Smooth muscle cell (in vitro differentiated cells): Measurements from ENCODE around the gene DNAAF9. TPM values are rescaled to one million over a fixed set of nuclear protein-coding genes. Genes with fewer than 3 reads are reported as not detected.

Experiments used
- DNase-seq: peaks from one replicate; lab custom pipeline; 2025; ENCODE audit not compliant: unreplicated experiment; lab: John Stamatoyannopoulos, UW
- H2AFZ ChIP-seq: fragments of 200-600 bp; sonication (generic); 2 replicates; pipeline ENCODE4 v1.6.0; 2016; ENCODE audit warnings: antibody characterized with exemption, low read depth, mild to moderate bottlenecking
- H3F3A ChIP-seq: fragments of 200-600 bp; sonication (generic); 2 replicates; pipeline ENCODE4 v1.6.0; 2017; ENCODE audit warnings: antibody characterized with exemption, low read depth
- H3K27ac ChIP-seq: fragments of 200-600 bp; sonication (generic); 2 replicates; pipeline ENCODE4 v1.5.1; 2016; ENCODE audit warnings: low read depth, mild to moderate bottlenecking
- H3K27me3 ChIP-seq: fragments of 200-600 bp; sonication (generic); 2 replicates; pipeline ENCODE4 v1.6.1; 2016; ENCODE audit warnings: low read depth, mild to moderate bottlenecking
- H3K36me3 ChIP-seq: fragments of 200-600 bp; sonication (generic); 2 replicates; pipeline ENCODE4 v1.5.1; 2016; ENCODE audit warnings: low read depth
- H3K4me1 ChIP-seq: fragments of 200-600 bp; sonication (generic); 2 replicates; pipeline ENCODE4 v1.5.1; 2016; ENCODE audit warnings: low read depth
- H3K4me2 ChIP-seq: fragments of 200-600 bp; sonication (generic); 2 replicates; pipeline ENCODE4 v1.6.0; 2016; ENCODE audit warnings: mild to moderate bottlenecking
- H3K4me3 ChIP-seq: fragments of 200-600 bp; sonication (generic); 2 replicates; pipeline ENCODE4 v1.5.1; 2016; ENCODE audit warnings: mild to moderate bottlenecking
- H3K79me2 ChIP-seq: fragments of 200-600 bp; sonication (generic); 2 replicates; pipeline ENCODE4 v1.6.0; 2016; ENCODE audit warnings: low read depth, mild to moderate bottlenecking
- H3K9ac ChIP-seq: fragments of 200-600 bp; sonication (generic); 2 replicates; pipeline ENCODE4 v1.6.0; 2016; ENCODE audit warnings: low read depth
- H3K9me3 ChIP-seq: fragments of 200-600 bp; sonication (generic); replicated peaks from 2 replicates; pipeline ENCODE4 v1.5.1; 2016; ENCODE audit warnings: low read depth
- H4K20me1 ChIP-seq: fragments of 200-600 bp; sonication (generic); 2 replicates; pipeline ENCODE4 v1.6.0; 2016; ENCODE audit warnings: low read depth
- CTCF ChIP-seq: fragments of 200-600 bp; sonication (generic); IDR thresholded peaks from 2 replicates; pipeline ENCODE4 v1.5.1; 2017; ENCODE audit warnings: borderline replicate concordance, mild to moderate bottlenecking, antibody characterized with exemption; ENCODE audit not compliant: insufficient read depth, poor library complexity, severe bottlenecking
- WGBS: methylation state at CpG from one replicate; pipeline ENCODE4 v1.1.7; 2016; ENCODE audit warnings: low lambda C conversion rate; 5-methylcytosine and 5-hydroxymethylcytosine counted together
- polyA plus RNA-seq: library from polyadenylated mRNA; unstranded; fragments of >200 nt; fragmentation: Nextera tagmentation; extraction: Ambion mirVana; gene quantifications from 2 replicates; pipeline ENCODE4 v1.2.1, GENCODE V29; 2016
- total RNA-seq: library from RNA; depleted of rRNA; stranded (reverse); fragments of >200 nt; gene quantifications from 2 replicates; pipeline ENCODE4 v1.2.3, GENCODE V29; 2014

The DNAAF9 gene
- total and polyA plus RNA-seq, 2 experiments from 2014 or later, result 8.8 to 17.1 TPM

DNA sequence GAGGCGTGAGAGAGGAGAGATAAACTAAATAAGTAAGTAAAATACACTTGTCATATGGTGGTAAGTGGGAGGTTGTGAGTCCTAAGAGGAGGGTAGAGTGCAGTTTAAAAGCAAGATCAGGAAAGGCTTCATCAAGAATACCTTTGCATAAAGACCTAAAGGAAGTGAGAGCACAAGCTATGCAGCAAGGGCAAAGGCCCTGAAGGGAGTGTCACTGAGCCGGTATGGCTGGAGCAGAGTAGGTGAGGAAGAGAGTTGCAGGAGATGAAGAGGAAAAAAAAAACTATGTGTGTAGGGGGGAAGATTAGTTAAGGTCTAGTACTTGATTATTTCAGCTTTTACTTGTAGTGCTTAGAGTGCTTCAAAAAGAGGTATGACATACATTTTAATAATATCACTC is 11.0 kb downstream of the DNAAF9 start:
- H3K27me3 ChIP-seq, result no peaks in the 10 kb centered on the region
- 93% methylated on average over 2 of the region's 2 CpGs for WGBS
- H3K4me2 ChIP-seq, result no peak overlapping the region
- H3K9me3 ChIP-seq, result no peaks in the 10 kb centered on the region
- H3K79me2 ChIP-seq, result peaks cover 97% of the 10 kb centered on the region
- no peak overlapping the region for H2AFZ ChIP-seq
- H4K20me1 ChIP-seq, result peaks cover 97% of the 10 kb centered on the region
- no peak overlapping the region for H3K4me3 ChIP-seq
- no peak overlapping the region for H3K9ac ChIP-seq
- DNase-seq, result no peak
- TF ChIP-seq CTCF, result no peak
- H3K27ac ChIP-seq, result no peak overlapping the region
- no peaks in the 10 kb centered on the region for H3K4me1 ChIP-seq
- H3K36me3 ChIP-seq, result no peaks in the 10 kb centered on the region
- H3F3A ChIP-seq, result peaks cover 4% of the 10 kb centered on the region

DNA sequence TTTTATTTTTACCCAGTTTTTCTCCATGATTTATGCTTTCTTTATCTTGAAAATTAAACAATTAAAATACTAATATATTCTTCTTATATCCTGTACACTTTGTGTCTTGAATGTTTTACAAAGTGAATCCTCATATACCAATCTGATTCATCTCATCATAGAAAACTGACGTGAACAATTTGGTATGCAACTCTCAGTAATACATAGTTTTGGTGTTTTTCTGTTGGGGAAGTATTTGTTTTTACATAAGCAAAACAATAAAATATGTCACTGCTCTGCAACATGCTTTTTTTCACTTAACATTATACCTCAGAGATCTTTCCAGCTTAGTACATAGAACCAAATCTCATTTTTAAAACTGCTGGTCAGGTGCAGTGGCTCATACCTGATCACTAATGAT is 14.7 kb downstream of the DNAAF9 start:
- no peak overlapping the region for H3K4me2 ChIP-seq
- no peak for DNase-seq
- no peaks in the 10 kb centered on the region for H3K9me3 ChIP-seq
- H3K27me3 ChIP-seq, result no peaks in the 10 kb centered on the region
- no peak for TF ChIP-seq CTCF
- H4K20me1 ChIP-seq, result peaks cover 97% of the 10 kb centered on the region
- WGBS, result 100% methylated on average over 1 of the region's 1 CpG
- no peaks in the 10 kb centered on the region for H3K36me3 ChIP-seq
- no peak overlapping the region for H3K27ac ChIP-seq
- no peaks in the 10 kb centered on the region for H3K4me1 ChIP-seq
- H3K4me3 ChIP-seq, result no peak overlapping the region
- H2AFZ ChIP-seq, result no peak overlapping the region
- no peak overlapping the region for H3K9ac ChIP-seq
- no peaks in the 10 kb centered on the region for H3F3A ChIP-seq
- peaks cover 96% of the 10 kb centered on the region for H3K79me2 ChIP-seq

DNA sequence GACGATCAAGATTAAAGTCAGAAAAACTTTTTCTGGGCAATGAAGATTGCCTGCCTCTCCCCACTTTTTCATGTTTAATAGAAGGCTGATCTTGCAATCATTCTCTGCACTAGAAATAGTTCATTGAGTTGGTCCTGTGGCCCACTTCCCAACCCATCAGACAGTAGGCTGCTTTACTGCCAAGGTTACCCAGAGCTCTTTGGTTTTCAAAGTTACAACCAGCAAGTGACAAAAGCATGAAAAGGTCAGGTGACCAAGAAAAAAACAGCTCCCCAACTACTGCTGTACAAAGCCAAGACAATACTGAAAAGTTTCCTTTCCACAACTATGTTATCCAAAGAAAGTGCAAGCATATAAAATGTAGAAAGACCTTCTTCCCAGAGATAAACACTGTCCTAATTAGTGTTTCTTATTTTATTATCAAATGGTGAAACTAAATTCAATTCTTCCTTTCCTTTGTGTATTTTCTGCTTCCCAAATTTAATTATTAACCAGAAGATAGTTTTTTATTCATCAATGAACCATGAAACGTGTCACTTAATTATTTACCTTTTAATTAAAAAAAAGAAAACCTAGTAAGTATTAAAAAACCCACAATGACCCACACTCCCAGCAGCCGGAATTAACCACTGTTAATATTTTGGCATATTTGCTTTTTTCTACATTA is 16.6 kb downstream of the DNAAF9 start:
- H4K20me1 ChIP-seq, result peaks cover 97% of the 10 kb centered on the region
- H3K4me1 ChIP-seq, result no peaks in the 10 kb centered on the region
- no peaks in the 10 kb centered on the region for H3F3A ChIP-seq
- WGBS, result 76% methylated on average over 3 of the region's 3 CpGs
- no peak overlapping the region for H3K4me3 ChIP-seq
- no peaks in the 10 kb centered on the region for H3K36me3 ChIP-seq
- no peak for TF ChIP-seq CTCF
- peak overlapping the region; percentile 13 for H3K27ac ChIP-seq
- no peak overlapping the region for H2AFZ ChIP-seq
- no peak for DNase-seq
- H3K9ac ChIP-seq, result no peak overlapping the region
- H3K9me3 ChIP-seq, result no peaks in the 10 kb centered on the region
- peaks cover 96% of the 10 kb centered on the region for H3K79me2 ChIP-seq
- no peak overlapping the region for H3K4me2 ChIP-seq
- H3K27me3 ChIP-seq, result no peaks in the 10 kb centered on the region

- peaks cover 11% of the 10 kb centered on the region for H3K4me1 ChIP-seq
- peaks cover 88% of the 10 kb centered on the region for H3K79me2 ChIP-seq
- no peak for TF ChIP-seq CTCF
- no peak for DNase-seq
- no peaks in the 10 kb centered on the region for H3F3A ChIP-seq
- no peaks in the 10 kb centered on the region for H3K9me3 ChIP-seq
- 95% methylated on average over 7 of the region's 7 CpGs for WGBS
- H3K27me3 ChIP-seq, result no peaks in the 10 kb centered on the region
- H3K36me3 ChIP-seq, result peaks cover 11% of the 10 kb centered on the region
- no peak overlapping the region for H3K9ac ChIP-seq
- H2AFZ ChIP-seq, result no peak overlapping the region
- no peak overlapping the region for H3K4me3 ChIP-seq
- H3K27ac ChIP-seq, result no peak overlapping the region
- H3K4me2 ChIP-seq, result no peak overlapping the region
- H4K20me1 ChIP-seq, result peaks cover 100% of the 10 kb centered on the region
Measured at GRCh38 chr20:3383878-3384495, 23.5 kb downstream of the DNAAF9 start.
